ENCODE results near the gene FBH1.
A peak's percentile ranks its signal among the peaks of the same experiment; 100 is the strongest.
"Not testable (repeated sequence)": the region's sequence is repeated elsewhere in the genome, so short reads cannot be mapped to it uniquely, and the experiment has no call there.

The FBH1 gene

GRCh38 chr10:5889624-5890451, at the start of gene FBH1, which contains the start of gene ANKRD16:
Gene FBH1 (plus strand): TSS chr10:5890243. CDS start chr10:5890346, 103 bp downstream.
Gene ANKRD16 (minus strand): TSS chr10:5889893. CDS start chr10:5889354, 539 bp downstream.
- DNase-seq = peak; percentile 82

GRCh38 chr10:5840314-5841307, 49.4 kb upstream of the FBH1 start:
- DNase-seq = no peak

GRCh38 chr10:5841965-5842364, 48.1 kb upstream of the FBH1 start:
- no peak for DNase-seq

GRCh38 chr10:5843686-5844344, 46.2 kb upstream of the FBH1 start:
- no peak for DNase-seq

DNA sequence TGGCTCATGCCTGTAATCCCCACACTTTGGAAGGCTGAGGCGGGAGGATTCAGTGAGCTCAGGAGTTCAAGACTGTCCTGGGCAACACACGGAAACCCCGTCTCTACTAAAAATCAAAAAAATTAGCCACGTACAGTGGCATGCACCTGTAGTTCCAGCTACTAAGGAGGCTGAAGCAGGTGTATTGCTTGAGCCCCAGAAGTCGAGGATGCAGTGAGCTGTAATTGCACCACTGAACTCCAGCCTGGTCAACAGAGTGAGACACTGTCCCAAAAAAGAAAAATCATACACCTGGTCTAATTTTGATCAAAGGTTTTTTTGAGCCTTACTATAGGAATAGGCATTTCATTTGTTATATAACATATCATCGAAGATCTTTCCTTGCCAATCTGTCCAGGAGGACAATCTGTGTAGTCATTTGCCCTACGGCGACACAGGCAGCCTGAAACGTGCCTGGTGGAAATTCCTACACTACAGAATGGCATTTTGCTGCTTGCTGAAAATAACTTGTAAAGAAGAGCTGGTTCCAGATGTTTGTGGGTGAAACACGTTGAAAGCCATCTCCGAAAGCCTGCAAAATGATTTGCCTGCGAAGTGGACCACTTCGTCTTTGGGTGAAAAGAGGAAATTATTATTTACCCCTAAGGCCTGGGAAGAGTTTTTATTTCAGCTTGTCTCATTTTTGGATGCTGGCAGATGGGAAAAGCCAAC, 45.5 kb upstream of the FBH1 start:
- no peak for DNase-seq

DNA sequence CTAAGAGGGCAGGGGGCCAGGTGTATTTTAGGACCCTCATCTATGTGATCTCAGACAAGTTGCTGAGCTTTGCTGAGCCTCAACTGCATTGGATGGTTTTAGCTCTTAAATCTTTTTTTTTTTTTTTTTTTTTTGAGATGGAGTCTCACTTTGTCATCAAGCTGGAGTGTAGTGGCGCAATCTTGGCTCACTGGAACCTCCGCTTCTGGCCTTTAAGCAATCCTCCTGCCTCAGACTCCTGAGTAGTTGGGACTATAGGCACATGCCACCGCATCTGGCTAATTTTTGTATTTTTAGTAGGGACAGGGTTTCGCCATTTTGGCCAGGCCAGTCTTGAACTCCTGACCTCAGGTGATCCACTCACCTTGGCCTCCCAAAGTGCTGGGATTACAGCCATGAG, 43.4 kb upstream of the FBH1 start:
- DNase-seq = not testable (repeated sequence)

- no peak for DNase-seq
Observed at GRCh38 chr10:5854131-5854475, 35.9 kb upstream of the FBH1 start.

DNA sequence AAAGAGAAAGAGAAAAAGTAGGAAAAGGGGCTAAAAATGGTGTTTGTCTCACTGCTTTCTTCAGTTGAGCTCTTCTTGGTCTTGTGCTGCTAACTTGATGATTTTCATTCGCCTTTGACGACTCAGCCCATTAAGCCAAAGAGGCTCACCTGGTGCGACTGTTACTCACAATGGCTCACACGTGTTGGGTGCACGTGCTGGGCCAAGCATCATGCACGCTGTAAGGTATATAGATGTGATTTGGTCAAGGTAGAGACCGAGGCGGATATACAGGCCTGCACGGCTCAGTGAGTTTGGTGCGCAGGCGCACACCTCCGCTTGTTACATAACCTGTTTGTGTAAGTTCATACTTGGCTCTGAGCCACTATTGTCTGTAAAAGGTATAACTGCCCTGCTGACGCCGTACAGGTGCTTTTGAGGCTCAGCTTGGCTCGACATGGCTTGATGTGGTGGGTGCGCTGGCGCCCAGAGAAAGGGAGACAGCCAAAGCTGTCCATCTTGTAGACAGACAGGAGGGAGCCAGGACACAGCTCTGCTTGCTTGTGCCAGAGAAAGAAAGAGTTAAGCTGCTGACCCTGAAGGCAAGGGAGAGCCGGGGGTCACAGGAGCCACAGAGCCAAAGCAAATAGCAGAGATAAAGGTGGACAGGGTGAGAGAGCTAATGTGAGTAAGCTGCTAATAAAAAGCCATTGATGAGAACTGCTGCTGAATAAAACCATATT, 33.9 kb upstream of the FBH1 start:
- no peak for DNase-seq

DNA sequence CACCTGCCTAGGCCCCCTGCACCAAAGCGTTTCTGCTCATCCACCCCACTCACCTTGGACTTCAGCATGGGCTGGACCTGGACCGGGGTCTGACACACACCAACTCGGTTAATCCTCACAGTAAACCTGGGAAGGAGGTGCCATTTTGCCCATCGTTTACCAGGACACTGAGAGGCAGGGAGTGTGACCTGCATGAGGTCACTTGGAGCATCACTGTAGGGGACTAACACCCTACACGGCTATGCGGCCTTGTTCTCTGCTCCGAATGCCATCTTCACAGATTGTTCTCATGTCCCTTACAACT, 33.4 kb upstream of the FBH1 start:
- no peak for DNase-seq

- no peak for DNase-seq
Observed at GRCh38 chr10:5858811-5859210, 31.2 kb upstream of the FBH1 start.

DNA sequence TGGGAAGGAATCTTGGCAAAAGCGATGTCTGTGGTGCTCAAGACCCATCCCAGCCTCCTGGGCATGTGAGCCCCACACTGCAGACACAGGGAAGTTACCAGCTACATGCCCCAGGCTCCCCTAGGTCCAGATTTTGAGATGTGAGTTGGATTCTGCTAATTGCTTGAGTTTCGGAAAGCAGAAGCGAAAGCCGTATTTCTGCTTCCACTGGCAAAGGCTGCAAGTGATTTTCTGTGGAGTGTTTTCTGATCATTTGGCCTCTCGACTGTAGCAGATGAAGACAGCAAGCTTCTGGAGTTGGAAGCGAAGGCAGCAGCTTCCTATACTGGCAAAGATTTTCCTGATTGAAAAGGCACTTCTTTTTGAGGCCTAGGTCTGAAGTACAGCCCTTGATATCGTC, 30.0 kb upstream of the FBH1 start:
- no peak for DNase-seq

GRCh38 chr10:5862360-5862961, 27.6 kb upstream of the FBH1 start:
- no peak for DNase-seq

DNA sequence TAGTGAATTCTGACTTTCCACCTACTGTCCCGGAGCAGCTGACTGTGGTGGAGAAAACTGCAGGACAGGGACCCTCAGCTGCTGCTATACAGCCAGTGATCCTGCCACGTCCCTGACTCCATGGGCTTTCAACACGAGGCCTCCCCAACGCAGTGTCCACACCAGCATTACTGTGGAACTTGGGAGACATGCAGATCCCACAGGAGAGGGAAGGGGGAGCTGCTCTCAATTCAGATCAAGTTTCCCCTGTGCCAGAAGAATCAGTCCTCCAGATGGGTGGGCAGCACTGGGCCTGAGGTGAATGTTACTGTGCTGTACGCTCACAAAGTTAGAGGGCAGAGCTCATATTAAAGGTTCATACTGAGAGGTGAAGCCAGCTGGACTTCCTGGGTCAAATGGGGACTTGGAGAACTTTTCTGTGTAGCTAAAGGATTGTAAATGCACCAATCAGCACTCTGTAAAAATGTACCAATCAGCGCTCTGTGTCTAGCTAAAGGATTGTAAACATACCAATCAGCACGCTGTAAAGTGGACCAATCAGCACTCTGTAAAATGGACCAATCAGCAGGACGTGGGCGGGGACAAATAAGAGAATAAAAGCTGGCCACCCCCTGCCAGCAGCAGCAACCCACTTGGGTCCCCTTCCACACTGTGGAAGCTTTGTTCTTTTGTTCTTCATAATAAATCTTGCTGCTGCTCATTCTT, 26.9 kb upstream of the FBH1 start:
- DNase-seq = not testable (repeated sequence)

DNA sequence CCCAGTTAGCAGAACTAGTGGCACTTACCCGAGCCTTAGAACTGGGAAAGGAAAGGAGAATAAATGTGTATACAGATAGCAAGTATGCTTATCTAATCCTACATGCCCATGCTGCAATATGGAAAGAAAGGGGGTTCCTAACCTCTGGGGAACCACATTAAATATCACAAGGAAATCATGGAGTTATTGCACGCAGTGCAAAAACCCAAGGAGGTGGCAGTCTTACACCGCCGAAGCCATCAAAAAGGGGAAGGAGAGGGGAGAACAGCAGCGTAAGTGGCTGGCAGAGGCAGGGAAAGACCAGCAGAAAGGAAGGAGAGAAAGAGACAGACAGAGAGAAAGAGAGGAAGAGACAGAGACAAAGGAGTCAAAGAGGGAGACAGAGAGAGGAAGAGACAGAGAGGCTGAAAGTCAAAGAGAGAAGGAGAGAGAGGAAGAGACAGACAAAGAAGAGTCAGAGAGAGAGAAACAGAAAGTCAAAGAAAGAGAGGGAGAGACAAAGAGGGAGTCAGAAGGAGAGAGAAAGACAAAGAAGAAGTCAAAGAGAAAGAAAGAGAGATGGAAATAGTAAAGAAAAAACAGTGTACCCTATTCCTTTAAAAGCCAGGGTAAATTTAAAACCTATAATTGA, 23.5 kb upstream of the FBH1 start:
- not testable (repeated sequence) for DNase-seq

- DNase-seq = not testable (repeated sequence)
Observed at GRCh38 chr10:5867091-5867615, 22.9 kb upstream of the FBH1 start.

DNA sequence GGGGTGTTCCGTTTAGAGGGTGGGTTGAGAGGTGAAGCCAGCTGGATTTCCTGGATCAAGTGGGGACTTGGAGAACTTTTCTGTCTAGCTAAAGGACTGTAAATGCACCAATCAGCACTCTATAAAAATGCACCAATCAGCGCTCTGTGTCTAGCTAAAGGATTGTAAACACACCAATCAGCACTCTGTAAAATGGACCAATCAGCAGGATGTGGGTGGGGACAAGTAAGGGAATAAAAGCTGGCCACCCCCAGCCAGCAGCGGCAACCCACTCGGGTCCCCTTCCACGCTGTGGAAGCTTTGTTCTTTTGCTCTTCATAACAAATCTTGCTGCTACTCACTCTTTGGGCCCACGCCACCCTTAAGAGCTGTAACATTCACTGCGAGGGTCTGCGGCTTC, 21.7 kb upstream of the FBH1 start:
- not testable (repeated sequence) for DNase-seq

DNA sequence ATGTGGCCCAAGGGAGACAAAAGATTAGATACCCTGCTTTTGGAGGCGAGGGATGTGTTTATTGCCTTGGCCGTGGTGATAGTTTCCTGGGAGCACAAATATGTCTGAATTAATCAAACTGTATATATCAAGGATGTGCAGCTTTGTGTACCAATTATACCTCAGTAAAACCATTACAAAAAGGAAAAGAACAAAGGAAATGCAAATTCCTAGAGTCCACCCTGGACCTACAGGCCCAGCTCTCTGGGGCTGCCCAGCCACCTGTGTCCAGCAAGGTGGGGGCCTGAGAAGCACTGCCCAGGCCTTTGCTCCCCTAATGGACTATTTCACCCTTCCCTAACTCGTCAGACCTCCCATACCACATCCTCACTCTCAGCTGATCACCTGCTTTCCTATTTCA, 20.9 kb upstream of the FBH1 start:
- DNase-seq = no peak

DNA sequence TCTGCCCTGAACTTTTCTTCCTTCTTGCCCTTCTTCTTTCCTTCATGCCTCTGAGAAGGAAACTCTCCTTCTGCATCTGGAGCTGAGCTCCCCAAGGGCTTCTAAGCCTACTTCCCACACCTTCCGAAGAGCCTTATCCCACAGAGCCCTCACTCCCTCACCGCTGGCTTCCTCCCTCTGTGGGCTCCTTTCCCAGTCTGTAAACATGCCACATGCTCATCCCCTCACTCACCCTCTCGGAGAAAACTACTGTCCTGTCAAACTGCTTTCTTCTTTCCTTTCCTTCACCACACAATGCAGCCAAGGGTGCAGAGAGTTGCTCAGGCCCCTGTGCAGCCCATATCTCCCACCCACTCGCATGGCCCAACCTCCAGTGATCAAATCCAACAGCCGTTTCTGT, 18.4 kb upstream of the FBH1 start:
- DNase-seq = no peak

DNA sequence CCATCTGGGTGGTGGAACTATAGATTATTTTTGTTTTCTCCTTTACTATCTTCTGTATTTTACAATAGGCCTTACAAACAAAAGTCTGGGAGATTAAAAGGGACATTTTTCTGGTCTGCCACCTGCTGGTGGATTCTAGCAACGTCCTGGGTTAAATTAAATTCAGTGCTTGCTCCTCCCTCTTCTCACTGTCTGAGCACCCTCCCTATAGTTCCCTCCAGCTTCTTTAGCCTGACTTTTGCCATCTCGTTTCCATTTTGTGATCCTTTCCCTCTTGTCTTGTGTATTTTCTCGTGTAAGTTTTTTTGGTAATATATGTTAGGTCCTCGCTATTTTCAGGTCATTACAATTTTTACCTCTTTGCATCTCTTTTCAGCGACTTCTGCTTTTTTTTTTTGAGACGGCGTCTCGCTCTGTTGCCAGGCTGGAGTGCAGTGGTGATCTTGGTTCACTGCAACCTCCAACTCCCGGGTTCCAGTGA, 16.5 kb upstream of the FBH1 start:
- no peak for DNase-seq

DNA sequence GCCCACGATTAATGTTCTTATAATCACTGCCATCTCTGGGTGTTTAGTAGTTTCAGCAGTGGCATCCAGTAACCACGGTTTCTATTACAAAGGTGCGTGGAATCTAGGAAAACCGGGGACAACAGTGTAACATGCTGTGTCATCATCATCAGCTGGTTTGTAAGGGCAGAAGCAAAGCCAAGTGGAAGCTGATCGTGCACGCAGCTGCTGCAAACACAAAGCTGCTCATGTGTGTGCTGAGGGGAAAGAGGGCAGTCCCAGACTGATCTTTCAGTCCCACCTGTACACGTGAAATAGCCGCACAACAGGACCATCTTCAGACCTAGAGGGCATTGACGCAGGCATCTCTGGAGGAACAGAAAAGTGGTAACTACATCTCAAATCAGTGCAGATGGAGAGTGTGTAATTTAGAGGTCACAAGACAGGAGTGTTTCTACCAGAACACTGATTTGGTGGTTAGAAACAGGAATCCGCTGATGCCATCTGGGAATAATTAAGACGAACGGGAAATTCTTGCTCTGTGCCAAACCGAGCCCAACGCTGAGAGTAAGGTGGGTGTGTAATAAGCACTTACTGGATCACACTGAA, 13.8 kb upstream of the FBH1 start:
- DNase-seq = no peak

All from NCI-H510A (cell line).